NB4 (cell line): Measurements from ENCODE around the gene ANKRD11.

Experiments
- POLR2A ChIP-seq: IDR thresholded peaks from 2 replicates; pipeline ENCODE4 v1.6.1; 2011; ENCODE audit warnings: mild to moderate bottlenecking; ENCODE audit not compliant: insufficient read length; ENCODE audit errors: extremely low read depth
- TF ChIP-seq, protein P1 (sequence below): IDR thresholded peaks from one replicate; pipeline ENCODE4 v1.5.1; 2012; ENCODE audit warnings: low read depth, low read length
- TF ChIP-seq, protein P2 (sequence below): IDR thresholded peaks from 2 replicates; pipeline ENCODE4 v1.6.1; 2011; ENCODE audit warnings: low read depth, low read length

DNA sequence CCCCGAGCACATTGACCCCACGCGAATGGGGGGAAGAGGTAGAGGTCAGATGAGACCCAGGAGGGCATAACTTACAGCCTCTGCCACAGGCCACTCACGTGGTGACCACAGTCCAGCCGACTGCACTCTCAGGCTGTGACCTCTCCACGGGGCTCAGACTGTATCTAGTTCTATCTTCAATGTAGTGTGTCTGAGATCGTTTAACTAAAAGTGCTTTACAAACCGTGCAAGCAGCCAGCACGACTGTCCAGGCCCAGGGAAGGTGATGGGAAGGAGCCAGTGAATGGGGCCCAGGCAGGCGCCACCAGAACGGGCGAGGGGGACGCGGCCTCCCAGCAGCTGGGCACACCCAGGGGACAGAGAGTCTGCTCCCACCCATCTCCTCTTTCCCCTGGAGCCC is 108.6 kb downstream of the ANKRD11 start:
- TF ChIP-seq, protein P1, sequence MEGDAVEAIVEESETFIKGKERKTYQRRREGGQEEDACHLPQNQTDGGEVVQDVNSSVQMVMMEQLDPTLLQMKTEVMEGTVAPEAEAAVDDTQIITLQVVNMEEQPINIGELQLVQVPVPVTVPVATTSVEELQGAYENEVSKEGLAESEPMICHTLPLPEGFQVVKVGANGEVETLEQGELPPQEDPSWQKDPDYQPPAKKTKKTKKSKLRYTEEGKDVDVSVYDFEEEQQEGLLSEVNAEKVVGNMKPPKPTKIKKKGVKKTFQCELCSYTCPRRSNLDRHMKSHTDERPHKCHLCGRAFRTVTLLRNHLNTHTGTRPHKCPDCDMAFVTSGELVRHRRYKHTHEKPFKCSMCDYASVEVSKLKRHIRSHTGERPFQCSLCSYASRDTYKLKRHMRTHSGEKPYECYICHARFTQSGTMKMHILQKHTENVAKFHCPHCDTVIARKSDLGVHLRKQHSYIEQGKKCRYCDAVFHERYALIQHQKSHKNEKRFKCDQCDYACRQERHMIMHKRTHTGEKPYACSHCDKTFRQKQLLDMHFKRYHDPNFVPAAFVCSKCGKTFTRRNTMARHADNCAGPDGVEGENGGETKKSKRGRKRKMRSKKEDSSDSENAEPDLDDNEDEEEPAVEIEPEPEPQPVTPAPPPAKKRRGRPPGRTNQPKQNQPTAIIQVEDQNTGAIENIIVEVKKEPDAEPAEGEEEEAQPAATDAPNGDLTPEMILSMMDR: no peak
- TF ChIP-seq POLR2A: no peak
- TF ChIP-seq, protein P2, sequence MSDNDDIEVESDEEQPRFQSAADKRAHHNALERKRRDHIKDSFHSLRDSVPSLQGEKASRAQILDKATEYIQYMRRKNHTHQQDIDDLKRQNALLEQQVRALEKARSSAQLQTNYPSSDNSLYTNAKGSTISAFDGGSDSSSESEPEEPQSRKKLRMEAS: no peak
